Body of pancreas (tissue), 4 donors: ENCODE results near the gene HOXA10. TPM values are rescaled to one million over a fixed set of nuclear protein-coding genes. Genes with fewer than 3 reads are reported as not detected.

ENCODE experiments used
- ATAC-seq: fragments of 150-250 bp; one replicate; pipeline ENCODE4 v1.9.1; 2016
- DNase-seq, 4 donors: peaks; one replicate each; pipeline ENCODE4 v3.0.0-alpha.2; 2019
- H3K27ac ChIP-seq, 4 donors: fragments of 200-600 bp; sonication (generic); 1 replicate in 3 of 4; 2 replicates in 1 of 4; pipeline versions ENCODE4 v1.5.1 to v1.6.1; 2016 to 2019; ENCODE audit warnings: mild to moderate bottlenecking in 1 of 4, mixed read lengths in 1 of 4, moderate library complexity in 1 of 4
- H3K27me3 ChIP-seq, 2 donors: fragments of 200-600 bp; sonication (generic); one replicate each; pipeline ENCODE4 v1.6.0; 2016; ENCODE audit warnings: mild to moderate bottlenecking in 1 of 2
- H3K36me3 ChIP-seq, 2 donors: fragments of 200-600 bp; sonication (generic); replicated peaks in 1 of 2; 2 replicates each; pipeline ENCODE4 v1.5.1; 2016; ENCODE audit warnings: low read depth in 2 of 2; ENCODE audit not compliant: insufficient read depth in 1 of 2
- H3K4me1 ChIP-seq: fragments of 200-600 bp; sonication (generic); one replicate; pipeline ENCODE4 v1.6.0; 2016
- H3K4me3 ChIP-seq, 2 donors: fragments of 200-600 bp; sonication (generic); 1 replicate in 1 of 2; 2 replicates in 1 of 2; pipeline ENCODE4 v1.5.1; 2016 to 2019
- H3K9me3 ChIP-seq, 3 donors: fragments of 200-600 bp; sonication (generic); 1 replicate in 2 of 3; 2 replicates in 1 of 3; pipeline ENCODE4 v1.5.1; 2016
- POLR2A ChIP-seq, 3 donors: fragments of 450-650 bp; IDR thresholded peaks; one replicate each; pipeline ENCODE4 v1.6.1; 2016; ENCODE audit warnings: antibody characterized with exemption in 3 of 3, mild to moderate bottlenecking in 2 of 3
- WGBS, 2 donors: methylation state at CpG; one replicate each; pipeline ENCODE4 v1.1.5; 2017; 5-methylcytosine and 5-hydroxymethylcytosine counted together
- intact Hi-C: fragments of 100-400 bp; cut with DNase I; formaldehyde crosslinking; loops from one replicate; pipeline ENCODE4 v1.15.1; 2023
- total RNA-seq, 2 donors: library from RNA; depleted of rRNA; stranded (reverse); fragments of >200 nt; gene quantifications; one replicate each; pipeline ENCODE4 v1.1.0, GENCODE V29; 2016
- TF ChIP-seq, protein P1 (sequence below), 7 experiments: fragments of 450-650 bp in 4 of 7; fragments of 200-600 bp in 3 of 7; sonication (generic) in 3 of 7; IDR thresholded peaks; one replicate each; pipeline ENCODE4 v1.5.1; 2016 to 2019; ENCODE audit warnings: antibody characterized with exemption in 7 of 7

HOXA10 gene
- total RNA-seq, 2 donors from 2014 or later: 0.52 TPM; not detected in 1

DNA sequence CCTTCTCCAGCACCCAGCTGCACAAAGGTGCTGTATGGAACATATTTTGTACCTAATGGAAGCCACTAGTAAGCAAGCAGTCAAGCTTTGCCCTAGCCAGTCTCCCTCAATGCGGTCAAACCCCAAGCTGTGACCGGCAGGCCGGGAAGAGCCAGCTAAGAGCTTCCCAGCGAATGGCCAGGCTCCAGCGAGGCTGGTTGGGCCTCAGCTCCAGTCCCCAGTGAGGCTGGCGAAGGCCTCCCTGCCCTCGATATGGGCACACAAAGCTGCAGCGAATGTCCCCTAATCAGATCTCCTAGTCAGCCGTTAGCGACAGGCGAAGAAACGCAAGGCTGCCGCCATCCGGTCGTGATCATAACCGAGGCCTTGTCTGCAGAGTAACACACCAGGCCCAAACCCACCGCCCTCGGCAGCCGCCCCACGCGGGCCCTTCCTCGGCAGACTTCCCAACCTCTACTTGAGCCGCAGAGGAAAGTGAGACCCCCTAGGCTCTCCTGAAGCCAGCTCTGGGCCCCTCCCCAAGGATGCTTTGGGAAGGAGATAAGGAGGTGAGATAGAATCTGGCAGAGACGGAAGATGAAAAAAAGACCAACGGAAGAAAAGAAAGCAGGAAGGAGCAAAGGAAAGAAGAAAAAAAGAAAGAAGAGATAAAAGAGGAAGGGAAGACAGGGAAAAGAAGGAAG lies 5.7 kb downstream of the HOXA10 start:
- no peak for ATAC-seq

DNA sequence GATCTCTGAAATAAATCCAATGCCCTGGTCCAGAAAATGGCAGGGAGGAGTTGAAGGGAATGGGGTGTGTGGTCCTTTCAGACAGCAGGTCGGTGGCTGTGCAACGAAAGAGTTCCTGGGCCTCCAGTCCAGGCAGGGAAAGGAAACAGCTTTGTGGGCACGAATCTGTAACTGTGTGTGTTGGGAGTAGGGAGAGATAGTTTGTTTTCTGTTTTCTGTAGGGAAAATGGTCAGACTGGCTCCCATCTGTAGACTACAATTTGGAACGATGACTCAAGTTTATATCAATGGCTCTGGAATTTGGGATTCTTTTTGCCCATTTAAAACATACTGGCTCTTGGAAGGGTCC lies 6.2 kb downstream of the HOXA10 start:
- no peak overlapping the region for H3K4me3 ChIP-seq
- ATAC-seq: no peak
- peaks cover 18% of the 10 kb centered on the region for H3K4me1 ChIP-seq
- 12 to 23% methylated on average over 4 of the region's 4 CpGs for WGBS, 2 donors
- intact Hi-C loops: loop anchor here (10.0 kb wide), 1 partner anchor 313 kb away; no protein-coding TSS in a partner anchor
- H3K9me3 ChIP-seq: no peaks in the 10 kb centered on the region
- H3K27me3 ChIP-seq: peaks cover 0 to 87% of the 10 kb centered on the region in 2 donors
- TF ChIP-seq, protein P1, sequence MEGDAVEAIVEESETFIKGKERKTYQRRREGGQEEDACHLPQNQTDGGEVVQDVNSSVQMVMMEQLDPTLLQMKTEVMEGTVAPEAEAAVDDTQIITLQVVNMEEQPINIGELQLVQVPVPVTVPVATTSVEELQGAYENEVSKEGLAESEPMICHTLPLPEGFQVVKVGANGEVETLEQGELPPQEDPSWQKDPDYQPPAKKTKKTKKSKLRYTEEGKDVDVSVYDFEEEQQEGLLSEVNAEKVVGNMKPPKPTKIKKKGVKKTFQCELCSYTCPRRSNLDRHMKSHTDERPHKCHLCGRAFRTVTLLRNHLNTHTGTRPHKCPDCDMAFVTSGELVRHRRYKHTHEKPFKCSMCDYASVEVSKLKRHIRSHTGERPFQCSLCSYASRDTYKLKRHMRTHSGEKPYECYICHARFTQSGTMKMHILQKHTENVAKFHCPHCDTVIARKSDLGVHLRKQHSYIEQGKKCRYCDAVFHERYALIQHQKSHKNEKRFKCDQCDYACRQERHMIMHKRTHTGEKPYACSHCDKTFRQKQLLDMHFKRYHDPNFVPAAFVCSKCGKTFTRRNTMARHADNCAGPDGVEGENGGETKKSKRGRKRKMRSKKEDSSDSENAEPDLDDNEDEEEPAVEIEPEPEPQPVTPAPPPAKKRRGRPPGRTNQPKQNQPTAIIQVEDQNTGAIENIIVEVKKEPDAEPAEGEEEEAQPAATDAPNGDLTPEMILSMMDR (IDR thresholded peaks at IDR 0.05): no peak
- no peak for TF ChIP-seq POLR2A (IDR thresholded peaks at IDR 0.05)
- H3K27ac ChIP-seq: no peak overlapping the region
- no peaks in the 10 kb centered on the region for H3K36me3 ChIP-seq
- DNase-seq: no peak

More for the DNA sequence above, 5.7 kb downstream of the HOXA10 start:
- DNase-seq: no peak
- H3K36me3 ChIP-seq: no peaks in the 10 kb centered on the region
- TF ChIP-seq POLR2A (IDR thresholded peaks at IDR 0.05): no peak
- TF ChIP-seq, protein P1 (IDR thresholded peaks at IDR 0.05): no peak
- H3K4me3 ChIP-seq: no peak overlapping the region
- WGBS, 2 donors: 5 to 17% methylated on average over 25 of the region's 25 CpGs
- no peak overlapping the region for H3K27ac ChIP-seq
- H3K27me3 ChIP-seq: peaks cover 2 to 88% of the 10 kb centered on the region in 2 donors
- peaks cover 23% of the 10 kb centered on the region for H3K4me1 ChIP-seq
- no peaks in the 10 kb centered on the region for H3K9me3 ChIP-seq
- intact Hi-C loops: loop anchor here (10.0 kb wide), 1 partner anchor 314 kb away; no protein-coding TSS in a partner anchor

DNA sequence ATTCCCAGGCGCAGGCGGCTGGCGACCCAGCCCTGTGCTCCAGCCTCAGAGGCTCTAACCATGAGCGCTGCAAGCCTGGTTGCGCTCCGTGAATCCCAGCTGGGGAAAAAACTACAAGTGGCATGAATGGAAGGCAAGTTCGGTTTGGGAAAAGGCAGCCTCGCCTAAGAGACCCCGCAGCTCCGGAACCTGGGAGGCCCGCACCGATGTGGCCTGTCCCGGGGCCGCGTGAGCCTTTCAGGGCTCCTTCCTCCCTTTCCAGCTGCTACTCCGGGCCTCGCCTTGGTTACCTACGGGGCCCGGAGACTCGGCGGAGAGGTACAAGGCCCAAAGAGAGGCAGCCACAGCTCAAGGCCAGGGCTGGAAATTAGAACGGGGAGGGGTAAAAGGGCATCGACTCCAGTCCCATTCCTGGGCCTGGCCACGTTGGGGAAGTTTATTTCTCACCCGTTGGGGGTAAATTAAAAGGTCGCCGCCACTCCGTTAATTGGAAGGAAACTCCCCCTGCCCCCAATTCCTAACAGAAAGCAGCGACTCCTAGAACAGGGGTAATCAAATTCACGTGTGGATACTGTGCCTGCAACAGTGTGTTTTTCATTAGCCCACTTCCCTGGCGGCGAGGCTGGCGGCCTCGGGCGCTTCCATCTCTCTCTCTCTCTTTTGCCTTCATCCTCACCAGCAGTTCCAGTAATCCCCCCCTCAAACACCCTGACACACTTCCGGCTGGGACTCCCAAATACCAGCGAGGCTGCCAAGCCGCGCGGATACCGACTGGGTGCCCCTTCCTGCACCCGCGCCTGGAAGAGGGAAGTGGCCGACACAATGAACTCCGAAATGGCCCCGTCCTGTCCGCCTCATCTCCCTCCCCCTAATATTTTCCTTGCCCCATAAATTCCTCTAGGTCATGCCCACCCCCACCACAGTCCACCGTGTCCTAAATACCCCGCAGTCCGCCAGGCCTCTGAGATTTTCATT lies 7.3 kb downstream of the HOXA10 start:
- 8 to 19% methylated on average over 37 to 50 of the region's 50 CpGs for WGBS, 2 donors
- no peak for DNase-seq
- ATAC-seq: no peak
- peaks cover 12% of the 10 kb centered on the region for H3K4me1 ChIP-seq
- H3K27ac ChIP-seq: no peak overlapping the region
- no peak for TF ChIP-seq POLR2A (IDR thresholded peaks at IDR 0.05)
- TF ChIP-seq, protein P1 (IDR thresholded peaks at IDR 0.05): no peak
- intact Hi-C loops: loop anchor here (10.0 kb wide), 1 partner anchor 312 kb away; no protein-coding TSS in a partner anchor
- no peaks in the 10 kb centered on the region for H3K9me3 ChIP-seq
- no peaks in the 10 kb centered on the region for H3K36me3 ChIP-seq
- H3K27me3 ChIP-seq: peaks cover 0 to 76% of the 10 kb centered on the region in 2 donors
- H3K4me3 ChIP-seq: no peak overlapping the region

DNA sequence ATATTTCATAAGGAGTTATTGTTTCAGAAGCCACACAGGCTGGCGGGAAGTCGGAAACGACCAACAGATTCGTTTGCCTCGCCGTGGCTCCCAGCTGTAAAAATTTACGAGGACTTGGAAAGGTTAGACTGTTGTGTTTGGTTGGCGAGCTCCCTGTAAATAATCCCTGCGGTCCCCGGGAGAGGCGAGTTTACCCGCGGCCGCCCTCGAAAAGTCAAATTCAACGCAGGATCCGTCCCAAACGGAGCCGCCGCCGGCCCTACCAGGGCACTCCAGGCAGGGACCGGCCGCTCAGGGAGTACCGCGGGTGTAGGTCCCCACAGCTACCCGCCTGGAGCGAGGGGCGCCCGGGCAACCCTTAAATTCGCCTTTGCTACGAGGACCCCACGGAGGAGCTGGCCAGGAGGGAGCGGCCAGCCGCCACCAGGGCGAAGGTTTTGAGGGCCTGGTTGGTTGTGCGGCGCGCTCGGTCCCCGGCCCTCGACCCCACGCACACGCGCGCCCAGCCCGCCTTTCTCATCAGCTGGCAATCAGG lies 8.1 kb downstream of the HOXA10 start:
- Histone ChIP-seq H3K36me3 (no peaks in the 10 kb centered on the region), H3K4me3 (no peak overlapping the region), H3K27ac (no peak overlapping the region), H3K9me3 (no peaks in the 10 kb centered on the region), H3K27me3 (peaks cover 0 to 69% of the 10 kb centered on the region in 2 donors), H3K4me1 (peaks cover 17% of the 10 kb centered on the region)
- 7 to 15% methylated on average over 17 to 46 of the region's 46 CpGs for WGBS, 2 donors
- no peak for ATAC-seq
- DNase-seq: no peak
- intact Hi-C loops: loop anchor here (10.0 kb wide), 1 partner anchor 311 kb away; no protein-coding TSS in a partner anchor
- no peak for TF ChIP-seq POLR2A (IDR thresholded peaks at IDR 0.05)
- TF ChIP-seq, protein P1 (IDR thresholded peaks at IDR 0.05): no peak
